Activated T-helper 1 cell treated with anti-CD3 and anti-CD28 coated beads, Interleukin-2, amount 50 U/mL, for 16 hours (primary cell): ENCODE measurements around the gene PDE1C.
"Not testable (repeated sequence)": the region's sequence is repeated elsewhere in the genome, so short reads cannot be mapped to it uniquely, and the experiment has no call there.

Experiments
- DNase-seq, 2 donors: peaks; one replicate each; pipeline ENCODE4 v3.0.0-alpha.2; 2020; ENCODE audit warnings: low read depth in 1 of 2, low spot score in 1 of 2

Gene PDE1C

DNA sequence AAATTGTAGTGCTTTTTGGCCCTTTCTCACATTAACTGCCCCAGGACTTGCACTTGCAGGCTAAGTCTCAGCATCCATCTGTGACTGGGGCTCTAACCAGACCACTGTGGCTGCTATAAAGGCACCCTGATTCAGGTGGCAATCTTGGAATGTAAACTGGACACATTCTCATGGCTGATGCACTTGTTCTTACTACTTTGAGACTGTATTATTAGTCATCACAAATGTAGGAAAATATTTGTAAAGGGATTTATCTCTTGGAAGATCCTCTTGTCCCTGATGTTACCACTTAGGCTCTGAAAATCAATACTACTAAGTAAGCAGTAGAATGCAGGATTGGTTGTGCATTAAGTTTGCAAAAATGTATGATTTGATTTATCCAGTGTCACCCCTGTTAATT lies 25.0 kb downstream of the PDE1C start:
- no peak for DNase-seq

DNA sequence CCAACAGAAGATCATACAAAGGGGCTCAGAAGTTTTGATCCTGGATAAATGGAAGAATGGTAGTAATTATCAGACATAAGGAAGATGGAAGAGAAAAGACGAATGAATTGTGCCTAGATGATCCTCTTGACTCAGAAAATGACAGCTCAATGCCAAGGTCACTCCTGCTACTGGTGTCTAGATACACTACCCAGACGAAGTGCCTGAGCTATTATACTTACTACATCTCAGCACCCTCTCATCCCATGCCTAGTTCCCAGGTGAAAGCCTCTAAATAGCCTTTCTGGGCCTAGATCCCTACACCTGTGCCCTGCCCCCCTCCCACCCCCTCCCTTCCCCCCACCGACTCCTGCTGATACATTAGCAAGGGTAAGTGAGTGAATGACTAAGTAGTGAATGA lies 25.5 kb downstream of the PDE1C start:
- no peak for DNase-seq

DNA sequence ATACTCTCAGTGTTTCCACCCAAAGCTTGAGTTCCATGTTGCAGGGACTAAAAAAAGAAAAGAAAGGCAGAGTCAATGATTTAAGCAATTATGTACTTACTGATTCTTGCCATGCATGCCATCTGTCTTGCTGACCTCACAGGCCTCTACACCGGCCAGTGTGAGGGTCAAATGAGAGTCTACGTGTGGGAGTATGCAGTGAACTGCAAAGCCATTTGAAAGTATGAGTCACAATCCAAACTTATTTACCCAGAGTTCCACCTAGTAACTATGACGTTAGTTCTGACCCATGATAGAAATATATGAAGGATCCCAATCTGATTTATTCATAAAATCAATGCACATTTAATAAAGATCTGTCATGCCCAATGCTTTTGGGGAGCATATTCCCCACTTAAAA lies 26.5 kb downstream of the PDE1C start:
- no peak for DNase-seq

DNA sequence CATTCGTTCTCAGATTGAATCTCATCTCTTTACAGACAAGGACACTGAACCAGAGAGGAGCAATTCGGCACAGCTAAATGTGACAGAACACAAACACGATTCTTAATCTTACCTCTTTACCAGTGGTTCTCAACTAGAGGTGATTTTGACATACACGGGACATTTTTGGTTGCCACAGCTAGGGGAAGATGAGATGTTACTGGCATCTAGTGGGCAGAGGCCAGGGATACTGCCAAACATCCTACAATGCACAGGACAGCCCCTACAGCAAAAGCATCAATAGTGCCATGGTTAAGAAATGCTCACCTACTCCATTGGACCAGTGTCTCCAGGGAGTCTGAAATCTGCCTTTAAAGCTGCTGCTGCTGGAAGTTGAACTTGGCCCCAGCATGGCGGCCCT lies 27.3 kb downstream of the PDE1C start:
- DNase-seq: no peak

DNA sequence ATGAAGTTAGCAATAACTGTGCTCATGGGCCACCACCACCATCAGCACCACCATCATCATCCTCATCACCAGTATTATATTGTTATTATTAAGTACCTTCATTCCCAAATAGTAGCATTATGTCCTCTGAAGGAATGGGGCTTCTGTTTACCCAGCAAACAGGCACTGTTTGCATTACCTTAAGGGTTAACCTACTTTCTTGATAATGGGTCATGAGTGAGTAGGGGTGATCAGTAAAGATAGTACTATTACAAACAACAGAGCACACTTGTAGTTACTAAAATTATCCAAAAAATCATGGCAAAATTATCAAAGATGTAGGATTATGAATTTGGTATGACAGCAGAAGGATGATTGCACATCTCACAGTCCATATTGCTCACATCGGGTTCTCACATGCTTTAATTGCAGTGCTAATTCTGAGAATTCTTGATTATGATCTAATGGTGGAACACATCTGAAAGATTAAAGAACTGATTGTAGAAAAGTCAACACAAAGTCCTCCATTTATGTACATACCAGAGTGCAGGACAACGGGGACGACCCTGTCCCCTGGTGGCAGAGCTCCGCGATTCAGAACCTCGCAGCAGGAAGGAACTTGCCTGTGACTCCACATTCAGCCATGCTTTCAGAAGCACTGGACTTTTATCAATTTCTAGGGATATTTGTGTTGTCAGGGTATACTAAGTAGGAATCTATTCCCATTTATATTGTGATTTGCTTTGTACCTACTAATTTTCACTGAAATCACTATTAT lies 31.0 kb downstream of the PDE1C start:
- DNase-seq: no peak

DNA sequence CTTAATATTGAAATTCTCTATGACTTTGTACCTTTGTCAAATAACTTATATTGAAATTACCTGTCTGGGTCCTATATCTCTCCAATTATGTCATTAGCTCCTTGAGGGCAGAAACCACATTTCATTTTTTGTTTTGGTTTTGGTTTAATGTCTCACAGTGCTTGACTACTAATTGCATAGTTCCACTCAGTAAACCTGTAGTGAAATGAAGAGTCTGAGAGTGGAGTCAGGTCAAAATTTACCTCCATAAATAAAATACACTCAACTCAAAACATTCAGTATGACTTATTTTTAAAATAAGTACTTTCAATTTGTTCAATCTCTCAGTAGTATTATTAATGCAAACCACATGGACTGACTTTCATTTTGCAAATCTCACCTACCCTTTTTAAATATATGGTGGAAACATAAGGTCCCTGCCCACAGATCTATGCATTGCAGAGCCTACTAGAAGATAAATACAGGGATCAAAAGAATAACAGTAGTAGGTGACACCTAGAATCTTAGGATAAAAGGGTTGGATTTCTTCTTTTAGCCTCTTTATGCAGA lies 32.5 kb downstream of the PDE1C start:
- DNase-seq: no peak

DNA sequence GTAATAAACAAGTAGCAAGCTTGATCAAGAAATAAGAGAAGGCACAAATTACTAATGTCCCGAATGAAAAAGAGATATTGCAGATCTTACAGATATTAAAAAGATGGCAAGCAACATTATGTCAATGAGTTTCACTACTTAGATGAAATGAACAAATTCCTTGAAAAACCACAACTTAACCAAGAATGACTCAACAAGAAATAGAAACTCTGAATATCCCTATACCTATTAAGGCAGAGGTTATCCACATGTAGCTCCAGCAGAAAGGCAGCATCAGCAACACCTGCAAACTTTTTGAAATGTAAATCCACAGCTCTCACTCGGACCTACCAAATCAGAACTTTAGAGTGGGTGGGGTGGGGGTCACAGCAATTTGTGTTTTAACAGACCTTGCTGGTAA lies 33.6 kb downstream of the PDE1C start:
- DNase-seq: no peak

DNA sequence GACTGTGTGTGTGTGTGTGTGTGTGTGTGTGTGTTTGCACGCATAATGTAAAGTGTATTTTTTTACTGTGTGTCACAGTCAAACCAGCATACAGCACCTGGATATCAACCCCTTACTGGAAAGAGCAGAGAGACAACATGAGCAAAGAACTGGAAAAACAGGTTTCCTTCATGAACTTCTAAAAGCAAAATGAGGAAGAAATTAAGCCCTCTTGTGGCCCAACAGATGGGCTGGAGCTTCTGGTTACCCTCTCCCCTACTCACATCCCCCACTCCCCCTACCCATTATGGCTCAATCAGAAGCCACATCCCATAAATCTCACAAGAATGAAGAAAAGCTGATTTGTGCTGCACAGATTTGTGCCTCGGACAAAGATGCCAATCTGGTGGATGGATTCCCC lies 36.2 kb downstream of the PDE1C start:
- no peak for DNase-seq

DNA sequence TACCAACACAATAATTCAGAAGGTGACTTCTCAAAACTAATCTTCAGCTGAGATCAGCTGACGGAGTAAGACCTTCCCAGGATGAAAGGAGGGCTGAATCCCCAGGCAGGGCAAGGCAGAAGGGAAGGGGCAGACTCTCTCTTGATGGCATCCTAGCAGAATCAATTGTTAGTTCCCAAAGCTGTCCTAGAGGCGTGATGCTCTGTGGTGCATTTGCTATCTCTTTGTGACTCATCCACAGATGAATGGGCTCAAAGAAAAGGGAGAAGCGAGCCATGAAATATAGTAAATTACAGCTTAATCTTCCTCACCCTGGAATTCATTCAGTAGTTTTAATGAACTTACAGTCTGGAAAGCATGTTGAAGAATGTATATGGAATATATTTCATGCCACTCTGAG lies 37.2 kb downstream of the PDE1C start:
- DNase-seq: no peak

DNA sequence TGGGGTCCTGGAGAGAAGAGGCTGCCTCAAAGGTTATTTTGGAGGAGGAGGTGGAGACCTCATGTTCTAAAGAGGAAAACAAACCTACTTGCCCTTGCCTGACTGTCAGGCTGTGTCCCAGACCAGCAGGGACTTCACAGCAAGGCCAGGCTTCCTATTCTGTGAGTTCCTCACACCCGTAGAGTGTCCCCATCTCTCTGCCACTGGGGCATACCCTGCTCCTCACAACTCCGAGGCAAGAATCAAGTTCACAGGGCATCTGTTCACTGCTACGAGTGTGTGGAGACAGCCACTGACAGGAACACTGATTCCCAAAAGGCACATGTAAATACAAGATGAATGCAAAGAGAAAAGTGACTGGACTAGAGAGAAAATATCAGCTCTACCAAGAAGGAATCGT lies 38.0 kb downstream of the PDE1C start:
- no peak for DNase-seq

DNA sequence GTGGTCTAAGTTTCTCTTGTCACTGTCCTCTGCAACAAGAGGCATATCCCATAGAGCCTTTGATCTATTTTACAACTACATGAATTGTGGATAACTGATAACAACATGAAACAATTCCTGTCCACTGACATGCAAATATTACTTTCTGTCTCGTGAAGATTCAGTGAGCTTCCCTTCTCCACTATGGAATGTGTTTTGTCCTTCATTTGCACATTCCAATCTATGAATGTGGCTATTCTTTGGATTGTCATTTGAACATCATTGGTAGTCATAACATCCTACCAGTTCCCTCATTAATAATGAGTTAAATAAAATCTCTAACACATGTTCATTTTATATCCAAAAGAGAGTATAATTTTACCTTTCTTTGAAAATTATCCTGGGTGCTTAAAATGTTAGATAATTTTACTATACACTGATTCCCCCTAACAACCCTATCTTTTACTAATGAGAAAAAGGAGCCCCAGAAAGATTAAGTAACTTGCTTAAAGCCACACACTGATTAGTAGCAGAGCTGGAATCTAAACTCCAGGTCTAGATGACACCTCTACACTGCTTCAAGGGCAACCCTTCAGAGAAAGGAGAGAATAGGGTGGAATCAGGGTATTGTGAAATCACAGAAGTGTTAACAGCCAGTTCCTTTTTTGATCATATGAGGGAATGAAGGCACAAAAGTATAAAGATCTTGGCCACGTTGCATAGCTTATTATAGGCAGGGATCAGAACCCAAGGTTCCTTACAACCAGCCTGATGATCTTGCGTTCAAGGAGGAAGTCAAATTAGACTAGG lies 39.1 kb downstream of the PDE1C start:
- no peak for DNase-seq

DNA sequence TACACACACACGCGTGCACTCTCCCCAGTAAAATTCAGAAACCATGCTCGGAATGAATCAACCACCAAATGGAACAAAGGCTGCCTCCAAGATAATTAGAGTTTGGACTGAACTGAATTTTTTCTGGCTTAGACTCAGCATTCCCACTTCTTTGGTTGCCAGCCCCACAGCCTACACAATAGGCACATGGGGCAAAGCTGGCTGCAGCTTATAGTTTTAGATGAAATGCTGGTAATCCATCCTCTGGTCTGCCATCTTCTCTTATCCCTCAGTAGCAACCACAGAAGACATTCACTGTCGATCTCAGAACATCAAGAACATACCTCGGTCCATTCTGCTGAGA lies 44.2 kb downstream of the PDE1C start:
- DNase-seq: no peak

DNA sequence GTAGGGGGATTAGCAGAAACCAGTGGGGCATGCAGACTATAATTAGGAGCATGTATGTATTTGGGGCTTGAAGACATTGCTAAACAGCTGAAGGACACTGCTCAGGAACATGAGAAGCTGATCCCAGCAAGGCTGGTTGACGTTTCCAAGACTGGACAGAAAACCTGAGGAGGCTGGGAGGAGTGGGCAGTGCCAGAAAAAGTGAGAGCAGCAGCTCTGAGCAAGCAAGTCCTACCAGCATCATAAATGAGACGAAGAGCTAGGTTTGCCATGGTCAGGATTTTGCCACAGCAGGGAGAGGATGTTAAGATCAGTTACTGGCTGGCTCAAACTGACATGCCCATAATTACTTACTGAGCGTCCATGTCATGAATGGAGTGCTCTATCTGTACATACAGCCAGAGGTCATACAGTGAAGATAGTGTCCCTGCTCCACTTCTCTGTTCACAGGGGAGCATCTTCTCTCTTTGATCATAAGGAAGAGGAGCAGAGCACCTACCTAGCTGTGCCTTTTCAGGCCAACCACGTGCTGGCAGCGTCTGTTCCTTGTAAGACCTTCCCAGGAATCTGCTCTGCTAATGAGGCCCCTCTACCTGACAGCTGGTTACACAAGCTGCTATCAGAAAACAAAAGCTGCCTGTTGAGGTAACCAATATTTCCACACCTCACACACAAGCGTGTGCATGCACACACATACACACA lies 44.7 kb downstream of the PDE1C start:
- no peak for DNase-seq

DNA sequence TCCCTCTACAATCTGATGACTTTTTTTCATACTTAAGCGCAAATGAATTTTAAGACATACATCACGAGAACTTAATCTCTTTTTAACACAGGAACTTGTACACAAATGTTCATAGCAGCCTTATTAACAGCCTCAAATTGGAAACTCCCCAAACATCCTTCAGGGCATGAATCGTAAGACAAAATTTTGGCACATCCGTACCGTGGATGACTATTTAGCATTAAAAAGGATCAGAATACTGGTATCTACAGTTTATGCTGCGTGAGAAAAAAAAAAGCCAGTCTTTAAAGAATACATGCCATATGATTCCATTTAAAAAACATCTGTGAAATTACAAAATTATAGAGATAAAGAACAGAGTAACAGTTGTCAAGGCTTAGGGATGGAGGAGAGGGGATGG lies 46.8 kb downstream of the PDE1C start:
- no peak for DNase-seq

DNA sequence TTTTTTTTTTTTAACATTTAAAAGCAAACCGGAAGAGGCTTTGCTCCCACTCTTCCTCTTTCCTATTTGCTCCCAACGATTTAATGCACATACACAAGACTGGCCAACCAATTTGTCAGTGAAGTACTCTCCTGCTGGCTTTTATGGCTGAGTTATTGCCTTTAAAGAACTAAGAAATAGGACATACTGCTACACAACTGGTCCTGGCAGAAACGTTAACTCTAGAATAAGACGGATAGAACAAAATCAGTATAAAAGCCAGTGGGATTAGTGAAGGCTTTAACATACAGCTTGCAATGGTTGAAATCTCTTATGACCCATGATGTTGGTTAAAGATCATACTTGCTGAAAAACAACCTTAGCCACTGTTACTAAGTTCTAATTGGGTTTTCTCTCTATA lies 47.2 kb downstream of the PDE1C start:
- DNase-seq: no peak

DNA sequence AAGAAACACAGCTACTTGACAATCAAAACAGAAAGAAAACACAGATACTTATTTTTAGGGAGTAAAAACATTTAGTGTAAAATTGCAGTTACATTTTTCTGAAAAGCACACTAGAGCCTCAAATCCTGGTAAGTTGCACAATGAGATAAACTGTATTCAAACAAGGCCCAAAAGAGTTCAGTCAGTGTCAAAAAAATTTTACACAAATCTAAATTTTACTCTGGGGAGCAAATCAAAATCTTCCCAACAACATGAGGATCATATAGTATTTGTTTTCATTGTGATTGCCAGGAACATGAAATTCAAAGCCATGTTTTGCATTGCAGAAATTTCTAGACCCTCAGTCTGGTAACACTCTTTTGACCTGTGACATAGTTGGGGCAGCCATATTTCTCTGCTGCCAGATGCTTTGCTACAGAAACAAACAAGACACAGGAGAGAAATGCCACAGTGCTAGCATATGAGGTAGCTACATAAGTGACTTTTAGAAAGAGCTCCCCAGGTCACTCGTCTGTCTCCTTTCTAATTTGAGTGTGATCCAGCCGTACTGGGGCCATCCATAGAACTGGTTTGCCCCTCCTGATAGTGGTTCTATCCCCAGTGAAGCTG lies 49.6 kb downstream of the PDE1C start:
- no peak for DNase-seq

DNA sequence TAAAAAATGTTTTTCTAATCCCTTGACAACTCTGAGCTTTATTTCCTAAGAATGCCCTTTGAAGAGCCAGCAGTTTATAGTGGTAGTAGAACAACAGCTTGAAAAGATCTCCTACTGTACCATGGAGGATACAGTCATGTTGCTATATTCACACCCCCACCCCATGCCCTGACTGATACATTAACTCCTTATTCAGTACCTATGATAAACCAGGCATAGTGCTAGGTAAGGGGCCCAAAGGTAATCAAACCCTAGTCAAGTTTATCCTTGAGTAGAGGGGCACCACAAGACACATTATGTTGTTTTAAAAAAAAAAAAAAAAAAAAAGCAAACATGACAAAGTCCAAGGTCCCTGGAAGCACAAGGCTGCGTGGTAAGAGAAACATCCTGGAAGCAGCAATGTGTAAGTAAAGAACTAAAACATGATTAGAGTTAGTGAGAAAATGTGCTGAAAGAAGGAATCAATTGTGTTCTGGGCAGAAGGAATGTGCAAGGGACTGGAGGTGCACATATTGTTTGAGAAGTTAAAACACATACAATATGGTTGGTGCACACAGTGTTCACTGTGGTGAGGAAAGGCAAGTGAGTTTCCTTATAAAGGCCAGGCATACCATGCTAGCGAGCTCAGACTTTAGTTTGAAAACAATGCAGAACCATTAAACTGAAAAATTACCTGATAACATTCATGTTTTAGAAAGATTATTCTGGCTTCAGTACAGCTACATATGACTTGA lies 51.2 kb downstream of the PDE1C start:
- DNase-seq: no peak

DNA sequence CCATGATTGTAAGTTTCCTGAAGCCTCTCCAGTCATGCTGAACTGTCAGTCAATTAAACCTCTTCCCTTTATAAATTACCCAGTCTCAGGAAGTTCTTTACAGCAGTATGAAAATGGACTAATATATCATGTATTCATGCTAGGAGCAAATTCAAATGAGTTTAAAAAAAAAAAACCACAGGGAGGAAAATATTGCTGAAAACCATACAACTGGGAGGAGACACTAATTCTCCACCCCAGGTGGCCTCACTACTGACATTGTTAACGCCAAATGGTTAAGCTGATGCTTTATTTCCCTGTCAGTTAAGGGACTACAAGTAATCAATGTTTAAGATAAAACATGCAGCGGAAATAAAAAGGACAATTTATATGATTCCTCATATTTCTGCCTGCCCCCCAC lies 55.1 kb downstream of the PDE1C start:
- no peak for DNase-seq

DNA sequence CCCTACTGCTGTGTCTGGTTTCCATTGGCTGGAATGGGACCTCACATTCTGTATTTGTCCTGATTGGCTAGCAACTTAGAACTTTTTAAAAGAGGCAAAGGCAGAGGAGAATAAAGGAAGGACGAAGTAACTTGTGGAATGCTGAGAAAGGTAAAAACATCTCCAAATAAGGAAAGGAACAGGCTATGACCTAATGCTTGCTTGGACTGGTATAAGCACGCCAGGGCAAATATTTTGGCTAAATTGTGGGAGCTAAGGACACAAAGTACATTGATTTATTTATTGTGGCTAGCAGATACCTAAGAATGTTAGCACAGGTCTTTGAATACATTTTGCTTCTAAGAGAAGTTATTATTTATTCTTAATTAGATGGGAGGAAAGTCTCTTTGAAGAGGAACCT lies 56.7 kb downstream of the PDE1C start:
- not testable (repeated sequence) for DNase-seq

DNA sequence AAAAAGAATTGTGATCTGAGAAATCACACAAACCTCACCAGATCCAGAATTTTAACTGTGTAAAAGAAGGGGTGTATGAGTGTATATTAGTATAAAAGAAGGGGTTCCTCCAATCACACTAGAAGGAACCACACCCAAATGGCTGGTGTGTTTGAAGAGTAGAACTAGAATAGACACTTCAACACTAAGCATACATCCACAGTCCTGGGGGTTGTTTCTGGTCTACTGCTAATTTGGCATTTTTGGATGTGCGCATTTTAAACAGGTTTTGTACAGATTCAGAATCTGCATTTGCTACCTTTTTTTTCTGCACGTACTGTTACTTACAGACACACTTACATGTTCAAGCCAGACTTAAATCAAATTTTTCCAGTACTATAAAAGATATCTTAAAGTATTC lies 64.6 kb downstream of the PDE1C start:
- no peak for DNase-seq

DNA sequence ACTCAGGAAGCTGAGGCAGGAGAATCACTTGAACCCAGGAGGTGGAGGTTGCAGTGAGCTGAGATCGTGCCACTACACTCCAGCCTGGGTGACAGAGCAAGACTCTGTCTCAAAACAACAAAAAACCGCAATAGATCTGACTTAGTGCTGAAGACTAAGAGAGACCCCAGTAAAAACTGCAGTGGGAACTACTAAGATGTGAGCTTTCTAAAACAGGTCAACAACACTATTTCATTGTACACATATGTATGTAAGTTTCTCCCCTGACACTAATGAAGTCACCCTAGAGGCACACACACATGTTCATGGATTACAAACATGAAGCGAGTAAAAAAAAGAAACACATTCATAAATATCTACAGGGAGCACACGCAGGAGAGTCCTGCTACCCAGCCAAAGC lies 68.3 kb downstream of the PDE1C start:
- DNase-seq: no peak
